H1 (cell line): ENCODE measurements around the gene STARD13. TPM values are rescaled to one million over a fixed set of nuclear protein-coding genes. Genes with fewer than 3 reads are reported as not detected.

Experiments used
- CTCF ChIA-PET: fragments of 300-600 bp; sonication (Branson Sonifier 250); formaldehyde crosslinking; loops from one replicate; lab custom pipeline; 2021; ENCODE audit not compliant: partially characterized antibody; lab: Charles Lee
- POLR2A ChIA-PET: fragments of 300-600 bp; sonication (Branson Sonifier 250); formaldehyde crosslinking; loops from one replicate; lab custom pipeline; 2021; ENCODE audit warnings: inconsistent platforms; ENCODE audit not compliant: partially characterized antibody; lab: Charles Lee
- DNase-seq, 2 experiments: peaks; one replicate each; pipeline versions ENCODE4 v3.0.0 to v3.0.0-alpha.2; 2010 to 2022; ENCODE audit warnings: low spot score in 2 of 2, low read depth in 1 of 2, mixed read lengths in 1 of 2
- FAIRE-seq: peaks from 2 replicates; lab custom pipeline; 2011; peaks lifted over from hg19 to GRCh38; lab: Jason Lieb, UNC
- H2AFZ ChIP-seq: 2 replicates; pipeline ENCODE4 v1.8.1; 2012; ENCODE audit warnings: low read length, inconsistent platforms
- H2AK5ac ChIP-seq: 2 replicates; pipeline ENCODE4 v1.6.1; 2013; ENCODE audit warnings: low read depth, low read length
- H2BK120ac ChIP-seq: replicated peaks from 2 replicates; pipeline ENCODE3; 2013; ENCODE audit warnings: low read depth, low read length, inconsistent platforms
- H2BK12ac ChIP-seq: 2 replicates; pipeline ENCODE4 v1.6.1; 2013; ENCODE audit warnings: low read depth, low read length
- H2BK15ac ChIP-seq: 2 replicates; pipeline ENCODE4 v1.6.1; 2013; ENCODE audit warnings: low read length
- H2BK20ac ChIP-seq: 2 replicates; pipeline ENCODE4 v1.6.1; 2013; ENCODE audit warnings: low read length
- H2BK5ac ChIP-seq: 2 replicates; pipeline ENCODE4 v1.6.1; 2013; ENCODE audit warnings: low read depth, low read length
- H3K14ac ChIP-seq: 2 replicates; pipeline ENCODE4 v1.6.1; 2013; ENCODE audit warnings: inconsistent platforms; ENCODE audit not compliant: insufficient read length
- H3K18ac ChIP-seq: 2 replicates; pipeline ENCODE4 v1.6.1; 2013; ENCODE audit warnings: low read length; ENCODE audit errors: extremely low read depth
- H3K23ac ChIP-seq: 2 replicates; pipeline ENCODE4 v1.6.1; 2013; ENCODE audit warnings: inconsistent platforms; ENCODE audit not compliant: insufficient read length
- H3K23me2 ChIP-seq: 2 replicates; pipeline ENCODE4 v1.6.1; 2013; ENCODE audit warnings: low read depth, low read length
- H3K27ac ChIP-seq: 2 replicates; pipeline ENCODE4 v1.6.1; 2011; ENCODE audit warnings: low read depth, low read length, inconsistent platforms
- H3K27me3 ChIP-seq, 4 experiments: replicated peaks in 1 of 4; 1 replicate in 1 of 4; 2 replicates in 3 of 4; pipeline versions ENCODE4 v1.6.1 to v1.8.1; 2011 to 2013; ENCODE audit warnings: low read length in 3 of 4, mild to moderate bottlenecking in 3 of 4, inconsistent platforms in 2 of 4, mixed read lengths in 2 of 4, moderate library complexity in 1 of 4; ENCODE audit not compliant: control insufficient read depth in 3 of 4, insufficient read depth in 3 of 4; ENCODE audit errors: extremely low read depth in 1 of 4
- H3K36me3 ChIP-seq, 4 experiments: 2 replicates each; pipeline versions ENCODE4 v1.6.1 to v1.8.1; 2011 to 2013; ENCODE audit warnings: mild to moderate bottlenecking in 4 of 4, low read length in 3 of 4, moderate library complexity in 2 of 4, control low read depth in 1 of 4, inconsistent platforms in 1 of 4; ENCODE audit not compliant: insufficient read depth in 4 of 4, control insufficient read depth in 2 of 4
- H3K4ac ChIP-seq: replicated peaks from 2 replicates; pipeline ENCODE3; 2013; ENCODE audit warnings: low read length, low read depth, mixed read lengths, inconsistent platforms; ENCODE audit not compliant: insufficient read length
- H3K4me1 ChIP-seq, 4 experiments: replicated peaks in 1 of 4; 1 replicate in 1 of 4; 2 replicates in 3 of 4; pipeline versions ENCODE4 v1.6.1 to v1.8.1; 2011 to 2013; ENCODE audit warnings: low read length in 3 of 4, inconsistent platforms in 2 of 4, mixed read lengths in 1 of 4; ENCODE audit not compliant: insufficient read depth in 4 of 4, control insufficient read depth in 3 of 4
- H3K4me2 ChIP-seq, 2 experiments: 2 replicates each; pipeline versions ENCODE4 v1.6.1 to v1.8.1; 2011 to 2013; ENCODE audit warnings: low read depth in 2 of 2, low read length in 2 of 2, control low read depth in 1 of 2, inconsistent platforms in 1 of 2, mild to moderate bottlenecking in 1 of 2; ENCODE audit not compliant: insufficient read depth in 1 of 2
- H3K4me3 ChIP-seq, 4 experiments: fragments of 200-600, 300-600 bp in 1 of 4; sonication (generic), shearing (Covaris generic), sonication (Bioruptor Twin) in 1 of 4; 2 replicates each; pipeline versions ENCODE4 v1.5.1 to v1.8.1; 2011 to 2016; ENCODE audit warnings: low read length in 4 of 4, low read depth in 3 of 4, control low read depth in 2 of 4, inconsistent platforms in 2 of 4, mild to moderate bottlenecking in 2 of 4, mixed read lengths in 1 of 4, moderate library complexity in 1 of 4; ENCODE audit not compliant: insufficient read depth in 2 of 4; ENCODE audit errors: extremely low read depth in 1 of 4
- H3K56ac ChIP-seq: replicated peaks from 2 replicates; pipeline ENCODE3; 2013; ENCODE audit warnings: low read depth, mild to moderate bottlenecking, mixed read lengths, low read length, inconsistent platforms; ENCODE audit not compliant: insufficient read length
- H3K79me1 ChIP-seq: 2 replicates; pipeline ENCODE4 v1.6.1; 2013; ENCODE audit warnings: low read depth, low read length, control low read depth
- H3K79me2 ChIP-seq, 2 experiments: 2 replicates each; pipeline versions ENCODE4 v1.6.1 to v1.8.1; 2012 to 2013; ENCODE audit warnings: low read length in 2 of 2, mild to moderate bottlenecking in 2 of 2, inconsistent platforms in 1 of 2; ENCODE audit not compliant: insufficient read depth in 2 of 2, control insufficient read depth in 1 of 2
- H3K9ac ChIP-seq, 4 experiments: replicated peaks in 1 of 4; 1 replicate in 1 of 4; 2 replicates in 3 of 4; pipeline versions ENCODE4 v1.6.1 to v1.8.1; 2011 to 2013; ENCODE audit warnings: low read depth in 3 of 4, low read length in 3 of 4, control low read depth in 2 of 4, mild to moderate bottlenecking in 2 of 4, moderate library complexity in 2 of 4, inconsistent platforms in 1 of 4; ENCODE audit errors: extremely low read depth in 1 of 4
- H3K9me3 ChIP-seq, 2 experiments: 2 replicates each; pipeline versions ENCODE4 v1.6.1 to v1.8.1; 2012 to 2013; ENCODE audit warnings: mild to moderate bottlenecking in 2 of 2, moderate library complexity in 2 of 2, control low read depth in 1 of 2, inconsistent platforms in 1 of 2, low read depth in 1 of 2, low read length in 1 of 2, mixed read lengths in 1 of 2; ENCODE audit not compliant: insufficient read depth in 2 of 2
- H4K20me1 ChIP-seq, 2 experiments: replicated peaks in 1 of 2; 2 replicates each; pipeline versions ENCODE3 to v1.8.1; 2011 to 2013; ENCODE audit warnings: inconsistent platforms in 2 of 2, low read length in 2 of 2, mild to moderate bottlenecking in 1 of 2; ENCODE audit not compliant: insufficient read depth in 2 of 2, control insufficient read depth in 1 of 2
- H4K5ac ChIP-seq: 2 replicates; pipeline ENCODE4 v1.6.1; 2013; ENCODE audit warnings: low read length, low read depth, mixed read lengths, inconsistent platforms; ENCODE audit not compliant: insufficient read length
- H4K8ac ChIP-seq: 2 replicates; pipeline ENCODE4 v1.8.0; 2013; ENCODE audit warnings: mild to moderate bottlenecking, moderate library complexity, low read length, inconsistent platforms; ENCODE audit not compliant: insufficient read depth; ENCODE audit errors: extremely low read depth
- H4K91ac ChIP-seq: replicated peaks from 2 replicates; pipeline ENCODE3; 2013; ENCODE audit warnings: low read length, mixed read lengths, inconsistent platforms; ENCODE audit not compliant: insufficient read length
- BCL11A ChIP-seq, 2 experiments: IDR thresholded peaks; one replicate each; pipeline ENCODE4 v1.6.1; 2011; ENCODE audit warnings: low read depth in 2 of 2, low read length in 2 of 2, mild to moderate bottlenecking in 2 of 2
- CBX5 ChIP-seq: fragments of 300-800, 300-1000 bp; sonication (generic); IDR thresholded peaks from 2 replicates; pipeline ENCODE4 v1.7.1; 2016; ENCODE audit warnings: antibody characterized with exemption, low read length, low read depth
- CEBPB ChIP-seq: IDR thresholded peaks from 2 replicates; pipeline ENCODE4 v1.6.1; 2012; ENCODE audit warnings: low read depth, low read length
- CREB1 ChIP-seq: IDR thresholded peaks from 2 replicates; pipeline ENCODE4 v1.6.1; 2012; ENCODE audit warnings: inconsistent platforms
- GABPA ChIP-seq: IDR thresholded peaks from 2 replicates; pipeline ENCODE4 v1.6.1; 2011; ENCODE audit warnings: mild to moderate bottlenecking, low read length, moderate library complexity, borderline replicate concordance; ENCODE audit not compliant: insufficient read depth
- HDAC6 ChIP-seq: IDR thresholded peaks from one replicate; pipeline ENCODE4 v1.7.1; 2012; ENCODE audit warnings: low read depth, mild to moderate bottlenecking, inconsistent platforms, low read length, moderate library complexity
- KDM4A ChIP-seq: IDR thresholded peaks from one replicate; pipeline ENCODE4 v1.7.1; 2012; ENCODE audit warnings: low read depth, mild to moderate bottlenecking, moderate library complexity, low read length, inconsistent platforms; ENCODE audit not compliant: severe bottlenecking
- NANOG ChIP-seq: IDR thresholded peaks from 2 replicates; pipeline ENCODE4 v1.6.1; 2011; ENCODE audit warnings: low read length, low read depth, mild to moderate bottlenecking, inconsistent platforms; ENCODE audit not compliant: insufficient read depth, poor library complexity, severe bottlenecking
- PHF8 ChIP-seq: fragments of 200-600 bp; sonication (generic); conservative IDR thresholded peaks from 2 replicates; pipeline ENCODE4 v1.7.1; 2012; ENCODE audit warnings: low read depth, mild to moderate bottlenecking, inconsistent platforms, low read length, moderate library complexity
- POLR2AphosphoS5 ChIP-seq: IDR thresholded peaks from 2 replicates; pipeline ENCODE4 v1.6.1; 2011; ENCODE audit warnings: low read depth, low read length
- SP1 ChIP-seq: IDR thresholded peaks from 2 replicates; pipeline ENCODE4 v1.6.1; 2011; ENCODE audit warnings: low read depth, low read length
- WGBS, 2 experiments: shearing (Covaris generic) in 1 of 2; methylation state at CpG; one replicate each; pipeline versions ENCODE4 v1.1.6 to v1.1.7; 2013 to 2015; ENCODE audit warnings: low lambda C conversion rate in 2 of 2, mixed read lengths in 2 of 2, inconsistent platforms in 1 of 2, low coverage in 1 of 2, missing lambda C conversion rate in 1 of 2; ENCODE audit not compliant: insufficient replicate concordance in 2 of 2, insufficient coverage in 1 of 2, insufficient read length in 1 of 2; ENCODE audit errors: extremely low coverage in 1 of 2, missing lambda C conversion rate in 1 of 2; 5-methylcytosine and 5-hydroxymethylcytosine counted together
- polyA plus RNA-seq, 7 experiments: library from polyadenylated mRNA; depleted of rRNA in 3 of 7; stranded (reverse) in 5 of 7; unstranded in 2 of 7; fragments of >200 nt in 5 of 7; fragments of 200-250 nt in 2 of 7; gene quantifications; 1 replicate in 5 of 7; 2 replicates in 1 of 7; 4 replicates in 1 of 7; pipeline versions ENCODE4 v1.2.1 to v1.2.3, GENCODE V29; 2011 to 2013; ENCODE audit warnings: missing spikeins in 2 of 7, mixed read lengths in 2 of 7
- total RNA-seq: library from RNA; stranded (reverse); fragmentation: NEBNext Ultra II Directional; extraction: Animal tissue kit (Norgen Biotek cat#: 25700); gene quantifications from 2 replicates; pipeline ENCODE4 v1.2.1, GENCODE V29; 2021
- TF ChIP-seq, protein P1 (sequence below): IDR thresholded peaks from 2 replicates; pipeline ENCODE4 v1.6.1; 2011; ENCODE audit warnings: low read length, improper control_type of control experiment

The STARD13 gene
- total and polyA plus RNA-seq, 2 of the 8 experiments (the other 6 are each of a cell fraction or from before 2014, with no cell fraction given) = 0.82 to 2.9 TPM

- no peak for TF ChIP-seq POLR2AphosphoS5
- no peak for TF ChIP-seq PHF8
- no peak for TF ChIP-seq CREB1
- TF ChIP-seq NANOG = no peak
- TF ChIP-seq CEBPB = no peak
- no peak for TF ChIP-seq SP1
- no peak for TF ChIP-seq KDM4A
- no peak for TF ChIP-seq GABPA
- no peak for TF ChIP-seq BCL11A (IDR thresholded peaks at IDR 0.05; ENCODE audit: low read depth in 2 of 2, low read length in 2 of 2)
- TF ChIP-seq, protein P1, sequence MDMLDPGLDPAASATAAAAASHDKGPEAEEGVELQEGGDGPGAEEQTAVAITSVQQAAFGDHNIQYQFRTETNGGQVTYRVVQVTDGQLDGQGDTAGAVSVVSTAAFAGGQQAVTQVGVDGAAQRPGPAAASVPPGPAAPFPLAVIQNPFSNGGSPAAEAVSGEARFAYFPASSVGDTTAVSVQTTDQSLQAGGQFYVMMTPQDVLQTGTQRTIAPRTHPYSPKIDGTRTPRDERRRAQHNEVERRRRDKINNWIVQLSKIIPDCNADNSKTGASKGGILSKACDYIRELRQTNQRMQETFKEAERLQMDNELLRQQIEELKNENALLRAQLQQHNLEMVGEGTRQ = no peak
- TF ChIP-seq HDAC6 = no peak
- TF ChIP-seq CBX5 = no peak
- H3K27me3 ChIP-seq = no peaks in the 10 kb centered on the region
- H2BK20ac ChIP-seq = no peak overlapping the region
- H2BK12ac ChIP-seq = no peak overlapping the region
- H4K5ac ChIP-seq = no peak overlapping the region
- no peak overlapping the region for H3K18ac ChIP-seq
- 79% methylated on average over 3 of the region's 3 CpGs; no CpG with 5 or more reads in 1 of the 2 experiments for WGBS, 2 experiments
- no peaks in the 10 kb centered on the region for H3K4me1 ChIP-seq
- H3K79me2 ChIP-seq = no peaks in the 10 kb centered on the region
- H3K4me2 ChIP-seq = no peak overlapping the region
- no peak overlapping the region for H3K4me3 ChIP-seq
- H4K8ac ChIP-seq = no peak overlapping the region
- no peak overlapping the region for H2BK15ac ChIP-seq
- H3K4ac ChIP-seq = no peak overlapping the region
- H3K23ac ChIP-seq = no peak overlapping the region
- no peaks in the 10 kb centered on the region for H4K20me1 ChIP-seq
- POLR2A ChIA-PET = no interaction called here
- FAIRE-seq (no peak), DNase-seq (no peak)
- no peak overlapping the region for H3K9ac ChIP-seq
- H3K36me3 ChIP-seq = no peaks in the 10 kb centered on the region
- CTCF ChIA-PET = no interaction called here
- no peak overlapping the region for H2BK120ac ChIP-seq
- H2AK5ac ChIP-seq = no peak overlapping the region
- no peak overlapping the region for H2AFZ ChIP-seq
- H3K27ac ChIP-seq = no peak overlapping the region
- H3K9me3 ChIP-seq = no peaks in the 10 kb centered on the region
- H3K79me1 ChIP-seq = no peaks in the 10 kb centered on the region
- H3K56ac ChIP-seq = no peak overlapping the region
- no peak overlapping the region for H2BK5ac ChIP-seq
- H3K23me2 ChIP-seq = no peaks in the 10 kb centered on the region
- H4K91ac ChIP-seq = no peak overlapping the region
- H3K14ac ChIP-seq = no peak overlapping the region
These were observed 14.1 kb upstream of the STARD13 start for GRCh38 chr13:33299626-33300025.
